K562 (cell line): ENCODE results near the gene BLOC1S4. TPM values are rescaled to one million over a fixed set of nuclear protein-coding genes. Genes with fewer than 3 reads are reported as not detected.

Source experiments
- C11orf30 ChIP-seq: fragments of 450-650 bp; IDR thresholded peaks from 2 replicates; pipeline ENCODE4 v1.6.1; 2016; ENCODE audit warnings: low read depth, mild to moderate bottlenecking
- CHD2 ChIP-seq: IDR thresholded peaks from 2 replicates; pipeline ENCODE4 v1.6.1; 2011; ENCODE audit warnings: low read depth, low read length
- CTBP1 ChIP-seq: fragments of 450-650 bp; IDR thresholded peaks from 2 replicates; pipeline ENCODE4 v1.6.1; 2016; ENCODE audit warnings: borderline replicate concordance
- DPF2 ChIP-seq: fragments of 450-650 bp; IDR thresholded peaks from 2 replicates; pipeline ENCODE4 v1.6.1; 2016
- FOXP1 ChIP-seq: sonication (generic); formaldehyde crosslinking; IDR thresholded peaks from 2 replicates; pipeline ENCODE4 v1.8.0; 2022; ENCODE audit warnings: mild to moderate bottlenecking, missing genetic modification reagents
- IFI16 ChIP-seq: fragments of 250-450 bp; sonication (Bioruptor Pico); IDR thresholded peaks from 2 replicates; pipeline ENCODE4 v2.1.2; 2022; ENCODE audit warnings: mild to moderate bottlenecking, inconsistent platforms
- MAZ ChIP-seq, 2 experiments: fragments of 450-650 bp in 1 of 2; sonication (generic) in 1 of 2; formaldehyde crosslinking; IDR thresholded peaks in 1 of 2; conservative IDR thresholded peaks in 1 of 2; 2 replicates each; pipeline versions ENCODE4 v1.4.0 to v1.5.0; 2020; ENCODE audit warnings: mild to moderate bottlenecking in 1 of 2, missing genetic modification reagents in 1 of 2
- NBN ChIP-seq: fragments of 450-650 bp; IDR thresholded peaks from 2 replicates; pipeline ENCODE4 v1.6.1; 2016; ENCODE audit warnings: low read depth, mild to moderate bottlenecking
- NR2C2 ChIP-seq, 2 experiments: fragments of 200-800 bp in 1 of 2; sonication (Bioruptor generic) in 1 of 2; sonication (generic) in 1 of 2; formaldehyde crosslinking in 1 of 2; IDR thresholded peaks; 2 replicates each; pipeline versions ENCODE4 v1.6.1 to v1.8.0; 2016 to 2022; ENCODE audit warnings: mild to moderate bottlenecking in 1 of 2, missing compliant biosample characterization in 1 of 2, missing genetic modification characterization in 1 of 2, missing genetic modification reagents in 1 of 2
- PPARD ChIP-seq: fragments of 250-450 bp; sonication (Bioruptor Pico); IDR thresholded peaks from 2 replicates; pipeline ENCODE4 v1.8.0; 2022; ENCODE audit warnings: inconsistent platforms, mild to moderate bottlenecking, moderate library complexity
- SNRNP70 ChIP-seq: fragments of 200-400 bp; formaldehyde crosslinking; optimal IDR thresholded peaks from 2 replicates; pipeline ENCODE3; 2017; ENCODE audit warnings: low read depth, low read length
- TFAM ChIP-seq: fragments of 250-450 bp; sonication (Bioruptor Pico); conservative IDR thresholded peaks from 2 replicates; pipeline ENCODE4 v1.5.0; 2021; ENCODE audit warnings: mild to moderate bottlenecking, moderate library complexity
- ZFX ChIP-seq: sonication (generic); formaldehyde crosslinking; IDR thresholded peaks from 2 replicates; pipeline ENCODE4 v1.8.0; 2022; ENCODE audit warnings: mild to moderate bottlenecking, missing genetic modification reagents, moderate library complexity
- ZNF121 ChIP-seq: sonication (generic); formaldehyde crosslinking; conservative IDR thresholded peaks from 2 replicates; pipeline ENCODE4 v1.8.0; 2022; ENCODE audit warnings: missing genetic modification reagents
- ZNF124 ChIP-seq: sonication (generic); formaldehyde crosslinking; IDR thresholded peaks from 2 replicates; pipeline ENCODE4 v1.8.1; 2022; ENCODE audit warnings: missing genetic modification reagents
- ZNF143 ChIP-seq: sonication (generic); formaldehyde crosslinking; IDR thresholded peaks from 2 replicates; pipeline ENCODE4 v1.9.0; 2022; ENCODE audit warnings: mild to moderate bottlenecking, missing genetic modification reagents
- ZNF311 ChIP-seq: fragments of 250-450 bp; sonication (Bioruptor Pico); IDR thresholded peaks from 2 replicates; pipeline ENCODE4 v1.4.0; 2020; ENCODE audit warnings: mild to moderate bottlenecking, moderate library complexity
- ZNF316 ChIP-seq: fragments of 450-650 bp; IDR thresholded peaks from 2 replicates; pipeline ENCODE4 v1.6.1; 2016
- polyA plus RNA-seq, 8 experiments: library from polyadenylated mRNA; depleted of rRNA in 4 of 8; stranded (reverse) in 5 of 8; unstranded in 3 of 8; fragments of >200 nt; fragmentation: Nextera tagmentation in 2 of 8; fragmentation: Illumina TruSeq in 1 of 8; extraction: Ambion mirVana in 2 of 8; extraction: Trizol in 1 of 8; gene quantifications; 2 replicates each; pipeline versions ENCODE4 v1.2.1 to v1.2.3, GENCODE V29; 2011 to 2014; ENCODE audit warnings: inconsistent platforms in 1 of 8, missing spikeins in 1 of 8
- total RNA-seq, 7 experiments: library from RNA; depleted of rRNA in 6 of 7; stranded (reverse); fragments of >200 nt in 6 of 7; fragmentation: Illumina TruSeq in 2 of 7; extraction: Trizol in 2 of 7; gene quantifications; 2 replicates each; pipeline versions ENCODE4 v1.2.1 to v1.2.3, GENCODE V29; 2011 to 2021; ENCODE audit warnings: low replicate concordance in 1 of 7
- TF ChIP-seq, protein P1 (sequence below), 2 experiments: IDR thresholded peaks; 2 replicates each; pipeline ENCODE4 v1.6.1; 2012; ENCODE audit warnings: improper control_type of control experiment in 2 of 2, low read depth in 2 of 2, low read length in 2 of 2, borderline replicate concordance in 1 of 2
- TF ChIP-seq, protein P2 (sequence below), 2 experiments: fragments of 450-650 bp; conservative IDR thresholded peaks; 2 replicates each; pipeline ENCODE4 v1.6.1; 2017; ENCODE audit warnings: mild to moderate bottlenecking in 2 of 2, moderate library complexity in 2 of 2
- TF ChIP-seq, protein P3 (sequence below): sonication (generic); formaldehyde crosslinking; IDR thresholded peaks from 2 replicates; pipeline ENCODE4 v1.8.0; 2022; ENCODE audit warnings: mild to moderate bottlenecking, missing genetic modification reagents

The BLOC1S4 gene
- total and polyA plus RNA-seq, 9 of the 15 experiments (the other 6 are each of a cell fraction or from before 2014, with no cell fraction given), result 3.1 to 31.6 (median 11.2) TPM

DNA sequence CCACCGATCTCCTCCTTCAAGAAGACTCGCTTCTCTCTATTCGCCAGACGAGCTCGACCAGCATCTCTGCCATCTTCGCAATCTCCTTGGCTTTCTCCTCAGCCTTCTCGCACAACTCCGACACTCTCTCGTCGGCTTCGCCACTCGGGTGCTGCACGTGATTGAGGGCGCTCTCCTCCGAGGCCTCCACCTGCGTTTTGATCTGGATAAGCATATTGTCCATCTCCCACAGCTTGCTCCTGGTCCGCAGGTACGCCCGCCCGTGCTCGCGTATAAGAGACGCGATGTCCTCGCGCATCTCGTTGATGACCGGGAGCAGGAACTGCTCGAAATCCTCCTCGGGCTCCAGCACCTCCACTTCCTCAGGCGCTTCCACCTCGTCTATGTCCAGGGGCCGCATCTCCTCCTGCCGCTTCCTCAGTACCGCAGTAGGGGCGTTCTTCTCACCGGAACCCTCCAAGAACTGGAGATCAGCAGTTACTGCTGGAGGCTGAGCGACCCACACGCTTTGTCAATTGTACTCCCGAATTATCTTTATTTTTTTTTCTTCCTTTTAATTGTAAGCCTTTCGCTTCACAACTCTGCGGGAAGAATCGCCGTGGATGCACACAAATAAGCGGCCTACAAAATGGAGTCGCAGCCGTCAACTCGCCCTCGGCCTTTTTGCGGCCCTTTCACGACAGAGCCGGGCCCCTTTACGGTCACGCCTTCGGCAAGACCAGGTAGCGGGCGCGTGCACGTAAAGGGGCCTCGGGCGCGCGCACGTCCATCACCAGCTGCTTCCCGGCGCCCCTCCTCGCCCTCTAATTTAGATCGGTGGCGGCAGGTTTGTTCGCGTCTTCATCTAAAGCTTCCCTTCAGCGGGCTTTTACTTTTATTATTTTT lies 6.5 kb upstream of the BLOC1S4 start, which contains the start of gene MRFAP1L1 (continued):
- TF ChIP-seq, protein P1, sequence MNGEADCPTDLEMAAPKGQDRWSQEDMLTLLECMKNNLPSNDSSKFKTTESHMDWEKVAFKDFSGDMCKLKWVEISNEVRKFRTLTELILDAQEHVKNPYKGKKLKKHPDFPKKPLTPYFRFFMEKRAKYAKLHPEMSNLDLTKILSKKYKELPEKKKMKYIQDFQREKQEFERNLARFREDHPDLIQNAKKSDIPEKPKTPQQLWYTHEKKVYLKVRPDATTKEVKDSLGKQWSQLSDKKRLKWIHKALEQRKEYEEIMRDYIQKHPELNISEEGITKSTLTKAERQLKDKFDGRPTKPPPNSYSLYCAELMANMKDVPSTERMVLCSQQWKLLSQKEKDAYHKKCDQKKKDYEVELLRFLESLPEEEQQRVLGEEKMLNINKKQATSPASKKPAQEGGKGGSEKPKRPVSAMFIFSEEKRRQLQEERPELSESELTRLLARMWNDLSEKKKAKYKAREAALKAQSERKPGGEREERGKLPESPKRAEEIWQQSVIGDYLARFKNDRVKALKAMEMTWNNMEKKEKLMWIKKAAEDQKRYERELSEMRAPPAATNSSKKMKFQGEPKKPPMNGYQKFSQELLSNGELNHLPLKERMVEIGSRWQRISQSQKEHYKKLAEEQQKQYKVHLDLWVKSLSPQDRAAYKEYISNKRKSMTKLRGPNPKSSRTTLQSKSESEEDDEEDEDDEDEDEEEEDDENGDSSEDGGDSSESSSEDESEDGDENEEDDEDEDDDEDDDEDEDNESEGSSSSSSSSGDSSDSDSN (IDR thresholded peaks at IDR 0.05; ENCODE audit: borderline replicate concordance in 1 of 2, low read depth in 2 of 2, low read length in 2 of 2), result peak; percentile 13 to 74; a peak in 1 of 4 replicates
- TF ChIP-seq PPARD (CRISPR knock-in tag), result no peak
- TF ChIP-seq ZNF316, result 0 out of 2 replicates have a peak, but pooled peaks have one; percentile 16
- no peak for TF ChIP-seq IFI16 (CRISPR knock-in tag)
- TF ChIP-seq ZNF121, result no peak
- no peak for TF ChIP-seq SNRNP70
- TF ChIP-seq CHD2, result no peak
- TF ChIP-seq NBN, result peak; percentile 78; the same call in 1 of the 2 replicates
- peak; percentile 68; the same call in 1 of the 2 replicates for TF ChIP-seq FOXP1
- TF ChIP-seq NR2C2 (CRISPR knock-in tag; IDR thresholded peaks at IDR 0.05), result no peak
- TF ChIP-seq NR2C2 (tag; IDR thresholded peaks at IDR 0.05), result peak; percentile 22; the same call in 1 of the 2 replicates
- peak in 1 of 2 experiments; percentile 65; a peak in 2 of 4 replicates for TF ChIP-seq MAZ (CRISPR knock-in tag; conservative IDR thresholded peaks at IDR 0.05 in 1 of 2, IDR thresholded peaks at IDR 0.05 in 1 of 2)
- peak; percentile 52; the same call in 1 of the 2 replicates for TF ChIP-seq ZNF143 (CRISPR knock-in tag)
- no peak for TF ChIP-seq TFAM (CRISPR knock-in tag)
- TF ChIP-seq DPF2, result no peak
- no peak for TF ChIP-seq ZNF124 (CRISPR knock-in tag)
- TF ChIP-seq ZFX (CRISPR knock-in tag), result peak; percentile 77
- TF ChIP-seq, protein P2, sequence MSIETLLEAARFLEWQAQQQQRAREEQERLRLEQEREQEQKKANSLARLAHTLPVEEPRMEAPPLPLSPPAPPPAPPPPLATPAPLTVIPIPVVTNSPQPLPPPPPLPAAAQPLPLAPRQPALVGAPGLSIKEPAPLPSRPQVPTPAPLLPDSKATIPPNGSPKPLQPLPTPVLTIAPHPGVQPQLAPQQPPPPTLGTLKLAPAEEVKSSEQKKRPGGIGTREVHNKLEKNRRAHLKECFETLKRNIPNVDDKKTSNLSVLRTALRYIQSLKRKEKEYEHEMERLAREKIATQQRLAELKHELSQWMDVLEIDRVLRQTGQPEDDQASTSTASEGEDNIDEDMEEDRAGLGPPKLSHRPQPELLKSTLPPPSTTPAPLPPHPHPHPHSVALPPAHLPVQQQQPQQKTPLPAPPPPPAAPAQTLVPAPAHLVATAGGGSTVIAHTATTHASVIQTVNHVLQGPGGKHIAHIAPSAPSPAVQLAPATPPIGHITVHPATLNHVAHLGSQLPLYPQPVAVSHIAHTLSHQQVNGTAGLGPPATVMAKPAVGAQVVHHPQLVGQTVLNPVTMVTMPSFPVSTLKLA (conservative IDR thresholded peaks at IDR 0.05), result peak; percentile 53 to 68; a peak in 2 of 4 replicates
- TF ChIP-seq C11orf30, result 0 out of 2 replicates have a peak, but pooled peaks have one; percentile 27
- 0 out of 2 replicates have a peak, but pooled peaks have one; percentile 58 for TF ChIP-seq CTBP1
- no peak for TF ChIP-seq ZNF311
- TF ChIP-seq, protein P3, sequence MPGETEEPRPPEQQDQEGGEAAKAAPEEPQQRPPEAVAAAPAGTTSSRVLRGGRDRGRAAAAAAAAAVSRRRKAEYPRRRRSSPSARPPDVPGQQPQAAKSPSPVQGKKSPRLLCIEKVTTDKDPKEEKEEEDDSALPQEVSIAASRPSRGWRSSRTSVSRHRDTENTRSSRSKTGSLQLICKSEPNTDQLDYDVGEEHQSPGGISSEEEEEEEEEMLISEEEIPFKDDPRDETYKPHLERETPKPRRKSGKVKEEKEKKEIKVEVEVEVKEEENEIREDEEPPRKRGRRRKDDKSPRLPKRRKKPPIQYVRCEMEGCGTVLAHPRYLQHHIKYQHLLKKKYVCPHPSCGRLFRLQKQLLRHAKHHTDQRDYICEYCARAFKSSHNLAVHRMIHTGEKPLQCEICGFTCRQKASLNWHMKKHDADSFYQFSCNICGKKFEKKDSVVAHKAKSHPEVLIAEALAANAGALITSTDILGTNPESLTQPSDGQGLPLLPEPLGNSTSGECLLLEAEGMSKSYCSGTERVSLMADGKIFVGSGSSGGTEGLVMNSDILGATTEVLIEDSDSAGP (CRISPR knock-in tag), result no peak
